Kidney glomerular epithelial cell (primary cell): ENCODE data around the gene PDE8B.

Source experiments
- DNase-seq: peaks from one replicate; lab custom pipeline; 2025; lab: John Stamatoyannopoulos, UW

The PDE8B gene

GRCh38 chr5:77232574-77233358 is 22.3 kb downstream of the PDE8B start:
- DNase-seq, result no peak

- DNase-seq, result no peak
Measured at GRCh38 chr5:77235846-77236721, 25.6 kb downstream of the PDE8B start.

- peak; percentile 3 for DNase-seq
Measured at GRCh38 chr5:77239126-77239741, 28.8 kb downstream of the PDE8B start.

- no peak for DNase-seq
Measured at GRCh38 chr5:77241444-77241843, 31.0 kb downstream of the PDE8B start.

- DNase-seq, result no peak
Measured at GRCh38 chr5:77249475-77249874, 39.0 kb downstream of the PDE8B start.

- no peak for DNase-seq
Measured at GRCh38 chr5:77250021-77250420, 39.5 kb downstream of the PDE8B start.

- DNase-seq, result no peak
Measured at GRCh38 chr5:77251921-77252320, 41.4 kb downstream of the PDE8B start.

GRCh38 chr5:77255617-77256016 is 45.1 kb downstream of the PDE8B start:
- no peak for DNase-seq

GRCh38 chr5:77256406-77256805 is 45.9 kb downstream of the PDE8B start:
- no peak for DNase-seq

- no peak for DNase-seq
Measured at GRCh38 chr5:77258652-77259051, 48.2 kb downstream of the PDE8B start.

GRCh38 chr5:77259476-77259875 is 49.0 kb downstream of the PDE8B start:
- no peak for DNase-seq

GRCh38 chr5:77262697-77263096 is 52.2 kb downstream of the PDE8B start:
- no peak for DNase-seq

GRCh38 chr5:77266291-77266690 is 55.8 kb downstream of the PDE8B start:
- DNase-seq, result no peak

GRCh38 chr5:77267496-77267895 is 57.0 kb downstream of the PDE8B start:
- no peak for DNase-seq

- DNase-seq, result no peak
Measured at GRCh38 chr5:77272206-77272605, 61.7 kb downstream of the PDE8B start.

GRCh38 chr5:77277759-77278158 is 67.3 kb downstream of the PDE8B start:
- DNase-seq, result no peak

GRCh38 chr5:77280036-77280435 is 69.6 kb downstream of the PDE8B start:
- no peak for DNase-seq

GRCh38 chr5:77281969-77282336 is 71.5 kb downstream of the PDE8B start:
- no peak for DNase-seq

GRCh38 chr5:77282337-77283027 is 72.0 kb downstream of the PDE8B start:
- no peak for DNase-seq

GRCh38 chr5:77285251-77285841 is 74.9 kb downstream of the PDE8B start:
- no peak for DNase-seq

GRCh38 chr5:77292026-77292757 is 81.7 kb downstream of the PDE8B start:
- no peak for DNase-seq
